GM18498 (cell line): ENCODE results near the gene FTH1.
A peak's percentile ranks its signal among the peaks of the same experiment; 100 is the strongest.
"Not testable (repeated sequence)": the region's sequence is repeated elsewhere in the genome, so short reads cannot be mapped to it uniquely, and the experiment has no call there.

Experiments
- ATAC-seq: cut with Tn5 transposase; IDR thresholded peaks from one replicate; pipeline ENCODE4 v1.9.1; 2021; ENCODE audit warnings: mild to moderate bottlenecking, moderate library complexity; ENCODE audit not compliant: unreplicated experiment

FTH1 gene

GRCh38 chr11:61967116-61967923 lies at the start of gene FTH1:
Gene FTH1 (minus strand): TSS chr11:61967634. CDS start chr11:61967425, 209 bp downstream.
- peak; percentile 67 for ATAC-seq

- ATAC-seq: no peak
Measured at GRCh38 chr11:62015615-62016014, 48.2 kb upstream of the FTH1 start.

DNA sequence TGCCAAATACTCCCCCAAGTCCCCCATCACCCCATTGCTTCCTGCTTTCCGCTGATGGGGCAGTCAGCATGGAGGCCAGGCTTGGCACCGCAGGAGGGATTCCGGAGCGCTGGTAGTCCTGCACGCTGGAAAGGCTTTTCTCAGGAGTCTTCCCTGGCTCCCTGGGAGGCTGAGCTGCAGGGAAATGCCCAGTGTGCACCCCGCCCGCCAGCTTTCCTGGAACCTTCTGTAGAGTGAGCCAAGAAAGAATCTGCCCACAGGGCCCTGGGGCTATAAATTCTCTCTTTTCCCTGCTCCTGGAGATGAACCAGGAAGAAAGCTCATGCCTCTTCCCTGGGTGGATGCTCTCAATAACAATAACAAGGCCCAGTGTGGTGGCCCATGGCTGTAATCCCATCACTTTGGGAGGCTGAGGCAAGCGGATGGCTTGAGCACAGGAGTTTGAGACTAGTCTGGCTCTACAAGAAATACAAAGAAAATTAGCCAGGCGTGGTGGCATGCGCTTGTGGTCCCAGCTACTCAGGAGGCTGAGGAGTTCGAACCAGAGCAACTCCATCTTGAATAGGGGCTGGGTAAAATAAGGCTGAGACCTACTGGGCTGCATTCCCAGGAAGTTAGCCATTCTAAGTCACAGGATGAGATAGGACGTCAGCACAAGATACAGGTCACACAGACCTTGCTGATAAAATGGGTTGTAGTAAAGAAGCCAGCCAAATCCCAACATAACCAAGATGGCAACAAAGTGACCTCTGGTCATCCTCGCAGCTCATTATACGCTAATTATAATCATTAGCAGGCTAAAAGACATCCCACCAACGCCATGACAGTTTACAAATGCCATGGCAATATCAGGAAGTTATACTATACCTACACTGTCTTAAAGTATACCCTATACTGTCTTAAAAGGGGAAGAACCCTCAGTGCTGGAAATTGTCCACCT lies 46.4 kb upstream of the FTH1 start:
- ATAC-seq: no peak

GRCh38 chr11:62012832-62013461 lies 45.5 kb upstream of the FTH1 start:
- ATAC-seq: no peak

GRCh38 chr11:62012451-62012831 lies 45.0 kb upstream of the FTH1 start:
- ATAC-seq: no peak

GRCh38 chr11:62011881-62012280 lies 44.4 kb upstream of the FTH1 start:
- ATAC-seq: no peak

GRCh38 chr11:62010935-62011528 lies 43.6 kb upstream of the FTH1 start:
- no peak for ATAC-seq

- no peak for ATAC-seq
Measured at GRCh38 chr11:62008193-62008592, 40.8 kb upstream of the FTH1 start.

- no peak for ATAC-seq
Measured at GRCh38 chr11:62004473-62004872, 37.0 kb upstream of the FTH1 start.

- ATAC-seq: not testable (repeated sequence)
Measured at GRCh38 chr11:62002283-62002682, 34.8 kb upstream of the FTH1 start.

DNA sequence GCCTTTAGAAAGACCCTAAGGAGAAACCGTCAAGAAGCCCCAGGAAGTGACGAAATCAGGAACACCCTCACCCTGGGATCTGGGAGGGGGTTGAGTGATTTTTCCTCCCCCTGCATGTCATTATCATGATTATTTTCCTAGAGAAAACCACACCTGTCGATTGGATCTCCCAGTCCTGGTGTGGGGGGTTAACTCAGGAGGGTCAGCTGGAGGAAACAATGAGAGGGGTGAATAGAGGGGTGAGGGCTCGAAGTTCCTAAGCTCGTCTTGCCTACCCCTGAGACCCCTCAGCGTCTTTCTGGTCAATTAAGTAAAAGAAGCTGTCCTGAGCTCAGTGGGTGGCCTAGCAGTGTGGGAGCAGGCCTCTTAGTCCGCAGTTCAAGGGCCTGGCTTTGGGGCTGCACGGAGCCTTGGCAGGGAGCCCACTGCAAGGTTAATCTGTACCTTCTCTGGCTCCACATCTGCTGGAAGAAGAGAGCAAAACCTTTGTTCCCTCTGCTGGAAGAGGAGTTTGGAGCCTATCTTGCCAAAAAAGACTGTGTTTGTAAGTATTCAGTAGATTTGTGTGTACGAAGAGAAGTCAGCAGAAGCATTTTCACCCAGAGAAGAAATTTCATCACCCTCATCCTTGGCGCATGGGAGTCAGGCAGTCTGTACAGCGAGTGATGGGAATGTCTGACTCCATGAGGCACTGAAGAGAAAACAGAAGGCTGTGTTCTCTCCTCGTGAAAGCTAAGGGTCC lies 34.2 kb upstream of the FTH1 start:
- no peak for ATAC-seq

DNA sequence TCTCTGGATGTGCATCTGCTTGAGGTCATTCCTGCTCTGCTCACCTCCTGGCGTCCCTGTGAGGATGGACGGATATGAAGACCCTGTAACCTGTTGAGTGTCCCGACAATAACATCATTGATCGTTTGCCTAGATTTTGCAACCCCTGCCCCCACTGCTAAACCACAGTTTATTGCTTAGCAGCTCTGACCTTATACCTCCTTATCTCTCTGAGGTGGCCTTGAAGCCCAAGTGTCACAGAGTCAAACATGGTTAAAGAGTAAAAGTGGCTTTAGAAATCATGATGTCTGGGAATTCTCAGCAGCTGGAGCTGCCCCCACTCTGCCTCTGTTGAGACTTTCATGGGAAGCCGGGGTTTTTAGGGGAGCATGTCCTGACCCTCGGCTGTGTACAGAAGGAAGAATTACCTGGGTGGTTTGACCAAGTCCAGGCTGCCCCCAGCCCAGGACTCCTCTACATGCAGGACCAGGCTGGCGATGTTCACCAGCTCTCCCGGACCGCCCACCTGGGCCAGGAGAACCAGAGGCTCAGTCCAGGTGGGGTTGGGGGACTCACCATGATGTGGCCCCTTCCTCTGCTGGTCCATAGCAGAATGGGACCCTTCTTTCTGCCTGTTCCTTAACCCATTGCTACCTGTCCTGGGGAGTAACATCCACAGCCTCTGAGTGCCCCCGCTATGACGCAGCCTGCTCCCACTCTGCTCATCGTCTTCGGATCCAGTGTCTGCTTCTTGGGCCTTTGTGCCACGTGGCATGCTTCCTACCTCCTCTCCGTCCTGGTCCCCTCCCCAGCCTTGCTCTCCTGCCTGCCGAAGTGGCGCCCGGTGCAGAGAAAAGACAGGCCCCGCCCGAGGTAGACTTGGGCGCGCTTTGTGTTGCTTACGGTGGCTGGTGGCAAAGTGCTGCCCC lies 33.4 kb upstream of the FTH1 start:
- ATAC-seq: no peak

DNA sequence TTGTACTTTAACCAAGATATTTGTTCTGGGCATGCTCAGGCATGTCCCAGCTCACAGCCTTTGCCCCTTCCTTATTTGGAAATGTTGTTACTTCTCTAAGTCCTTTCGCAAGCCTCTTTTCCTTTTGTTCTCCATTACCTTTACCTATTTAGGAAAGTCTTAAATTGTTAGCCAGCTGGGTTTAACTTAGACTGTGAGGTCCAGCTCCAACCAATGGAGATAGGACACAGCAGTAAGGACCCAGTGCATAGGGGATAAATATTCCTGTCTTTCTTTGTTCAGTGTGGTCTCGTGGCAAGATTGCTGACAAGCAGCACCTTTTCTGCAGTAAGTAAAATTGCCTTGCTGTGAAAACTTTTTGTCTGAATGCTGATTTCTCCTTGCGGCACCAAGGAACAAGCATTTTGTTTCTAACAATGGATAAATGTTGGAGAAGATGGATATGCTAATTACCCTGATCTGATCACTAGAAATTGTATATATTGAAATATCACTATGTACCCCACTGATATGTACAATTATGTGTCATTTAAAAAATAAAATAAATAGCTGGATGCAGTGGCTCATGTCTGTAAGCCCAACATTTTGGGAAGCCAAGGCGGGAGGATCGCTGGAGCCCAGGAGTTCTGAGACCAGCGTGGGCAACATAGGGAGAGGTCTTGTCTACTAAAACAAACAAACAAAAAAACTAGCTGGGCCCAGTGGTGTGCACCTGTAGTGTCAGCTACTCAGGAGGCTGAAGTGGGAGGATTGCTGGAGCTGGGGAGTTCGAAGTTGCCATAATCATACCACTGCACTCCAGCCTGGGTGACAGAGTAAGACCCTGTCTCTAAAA lies 31.9 kb upstream of the FTH1 start:
- no peak for ATAC-seq

GRCh38 chr11:61996933-61997332 lies 29.5 kb upstream of the FTH1 start:
- ATAC-seq: no peak

DNA sequence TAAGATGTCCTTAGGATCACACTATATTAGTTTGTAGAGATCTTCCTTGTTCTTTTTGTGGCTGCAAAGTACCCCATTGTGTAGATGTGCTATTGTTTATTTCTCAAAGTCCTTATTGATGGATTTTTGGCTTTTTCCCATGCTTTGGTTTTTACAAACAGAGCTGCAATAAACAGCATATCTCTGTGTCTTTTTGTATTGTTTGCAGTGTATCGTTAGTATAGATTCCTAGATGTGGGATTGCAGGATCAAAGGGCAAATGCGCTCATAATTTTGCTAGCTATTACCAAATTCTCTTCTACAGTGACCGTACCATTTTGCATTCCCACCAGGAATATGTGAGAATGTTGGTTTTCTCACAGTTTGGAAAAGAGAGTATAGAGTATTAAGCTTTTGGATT lies 27.5 kb upstream of the FTH1 start:
- no peak for ATAC-seq

- ATAC-seq: no peak
Measured at GRCh38 chr11:61985869-61986268, 18.4 kb upstream of the FTH1 start.

DNA sequence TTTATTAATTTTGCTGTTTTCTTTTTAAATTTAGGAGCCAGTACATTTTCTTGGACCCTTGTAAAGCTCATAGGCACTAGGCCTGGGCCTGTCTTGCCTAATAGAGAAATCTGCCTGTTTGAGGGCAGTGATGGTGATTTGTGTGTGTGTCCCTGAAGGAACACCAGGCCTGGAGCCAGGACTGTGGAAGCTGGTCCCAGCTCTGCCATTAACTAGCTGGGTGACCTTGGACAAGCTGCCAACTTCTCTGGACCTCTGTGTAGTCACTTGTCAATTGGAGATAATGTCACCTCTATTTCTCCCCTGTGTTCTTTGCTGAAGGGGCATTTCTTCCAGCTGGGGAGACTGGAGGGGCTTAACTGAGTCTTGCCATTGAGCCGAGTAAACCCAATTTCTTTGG lies 16.0 kb upstream of the FTH1 start:
- no peak for ATAC-seq

DNA sequence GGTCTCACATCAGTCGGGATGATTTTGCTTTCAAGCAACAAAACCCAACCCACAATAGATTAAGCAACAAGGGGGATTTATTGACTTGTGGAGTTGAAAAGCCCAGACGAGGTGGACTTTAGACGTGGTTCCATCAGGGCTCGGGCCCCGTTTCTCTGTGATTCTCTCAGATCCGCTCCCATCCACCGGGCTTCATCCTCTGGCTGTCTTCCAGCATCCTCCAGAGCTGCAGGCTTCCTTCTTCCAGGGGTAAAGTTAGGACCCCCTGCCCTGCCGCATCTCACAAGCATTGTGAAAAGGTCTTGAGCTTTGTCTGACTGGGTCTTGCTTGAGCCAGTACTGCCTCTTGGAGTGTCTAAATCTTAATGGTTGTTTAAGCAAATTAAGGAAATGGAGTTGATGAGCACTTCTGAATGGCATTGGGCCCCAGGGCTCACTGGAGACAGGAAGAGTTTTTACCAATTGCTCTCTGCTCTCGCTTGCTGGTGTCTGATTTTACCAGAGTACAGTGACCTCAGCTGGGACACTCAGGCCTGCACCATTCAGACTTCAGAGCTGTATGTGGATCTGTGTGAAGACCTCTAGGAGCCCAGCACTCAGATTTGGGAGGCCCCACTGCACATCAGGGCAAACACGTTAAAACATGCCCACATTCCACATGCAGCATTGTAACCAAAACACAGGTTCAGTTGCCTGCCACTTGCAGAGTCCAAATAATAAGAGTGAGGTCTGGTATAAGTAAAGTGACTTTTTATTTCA lies 13.5 kb upstream of the FTH1 start:
- ATAC-seq: no peak
